C4-2B (cell line): ENCODE results near the gene MLLT3.

ENCODE experiments used
- ZFX ChIP-seq: fragments of 450-650 bp; IDR thresholded peaks from 2 replicates; pipeline ENCODE4 v1.6.1; 2017
- TF ChIP-seq, protein P1 (sequence below): fragments of 450-650 bp; conservative IDR thresholded peaks from 2 replicates; pipeline ENCODE4 v1.5.1; 2017; ENCODE audit warnings: mild to moderate bottlenecking

DNA sequence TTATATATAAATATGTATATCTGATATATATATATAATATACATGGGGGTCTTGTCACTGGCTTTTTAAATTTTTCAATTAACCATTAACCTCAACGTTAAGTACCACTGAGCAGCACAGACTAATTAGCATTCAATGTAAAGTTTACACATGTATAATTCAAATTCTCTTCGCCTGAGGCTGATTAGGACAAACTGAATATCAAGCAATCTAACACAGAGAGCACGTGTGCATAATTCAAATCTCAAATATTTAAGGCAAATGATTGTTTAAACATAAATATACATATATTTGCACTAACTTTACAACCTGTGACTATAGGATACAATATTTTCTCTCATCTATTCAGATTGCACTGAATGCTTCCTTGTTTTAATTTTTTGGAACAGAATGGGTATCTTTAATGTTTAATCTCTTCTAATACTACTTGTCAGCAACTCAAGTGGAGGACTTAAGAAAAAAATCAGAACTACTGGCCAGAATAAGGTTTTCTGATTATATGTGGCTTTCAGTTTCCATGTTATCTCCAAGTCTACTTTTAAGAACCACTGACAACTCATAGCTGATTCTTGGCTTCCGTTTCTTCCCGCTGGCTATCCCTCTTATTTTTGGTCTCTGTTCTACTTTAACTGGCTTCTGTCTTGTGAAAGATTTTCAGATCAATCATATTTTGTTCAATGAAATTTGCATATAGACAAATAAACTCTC is 204.8 kb downstream of the MLLT3 start:
- TF ChIP-seq, protein P1, sequence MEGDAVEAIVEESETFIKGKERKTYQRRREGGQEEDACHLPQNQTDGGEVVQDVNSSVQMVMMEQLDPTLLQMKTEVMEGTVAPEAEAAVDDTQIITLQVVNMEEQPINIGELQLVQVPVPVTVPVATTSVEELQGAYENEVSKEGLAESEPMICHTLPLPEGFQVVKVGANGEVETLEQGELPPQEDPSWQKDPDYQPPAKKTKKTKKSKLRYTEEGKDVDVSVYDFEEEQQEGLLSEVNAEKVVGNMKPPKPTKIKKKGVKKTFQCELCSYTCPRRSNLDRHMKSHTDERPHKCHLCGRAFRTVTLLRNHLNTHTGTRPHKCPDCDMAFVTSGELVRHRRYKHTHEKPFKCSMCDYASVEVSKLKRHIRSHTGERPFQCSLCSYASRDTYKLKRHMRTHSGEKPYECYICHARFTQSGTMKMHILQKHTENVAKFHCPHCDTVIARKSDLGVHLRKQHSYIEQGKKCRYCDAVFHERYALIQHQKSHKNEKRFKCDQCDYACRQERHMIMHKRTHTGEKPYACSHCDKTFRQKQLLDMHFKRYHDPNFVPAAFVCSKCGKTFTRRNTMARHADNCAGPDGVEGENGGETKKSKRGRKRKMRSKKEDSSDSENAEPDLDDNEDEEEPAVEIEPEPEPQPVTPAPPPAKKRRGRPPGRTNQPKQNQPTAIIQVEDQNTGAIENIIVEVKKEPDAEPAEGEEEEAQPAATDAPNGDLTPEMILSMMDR, result no peak
- no peak for TF ChIP-seq ZFX
